ENCODE data around the gene MAP7.
"Not testable (repeated sequence)": the region's sequence is repeated elsewhere in the genome, so short reads cannot be mapped to it uniquely, and the experiment has no call there.

The MAP7 gene

GRCh38 chr6:136315594-136315993 is 234.6 kb downstream of the MAP7 start:
- no peak for TF ChIP-seq CTCF (IDR thresholded peaks at IDR 0.05)
- Histone ChIP-seq H3K27me3 (no peaks in the 10 kb centered on the region), H3K4me1 (ENCODE audit: control insufficient read depth in 1 of 2, insufficient read depth in 1 of 2, low read depth in 1 of 2, low read length in 1 of 2) (no peaks in the 10 kb centered on the region), H3K36me3 (no peaks in the 10 kb centered on the region), H3K4me3 (ENCODE audit: low read depth in 1 of 2, low read length in 1 of 2) (no peak overlapping the region), H3K27ac (no peak overlapping the region), H3K9me3 (no peaks in the 10 kb centered on the region)

- Histone ChIP-seq H3K27me3 (no peaks in the 10 kb centered on the region), H3K4me3 (ENCODE audit: low read depth in 1 of 2, low read length in 1 of 2) (no peak overlapping the region), H3K27ac (no peak overlapping the region), H3K9me3 (no peaks in the 10 kb centered on the region), H3K4me1 (ENCODE audit: control insufficient read depth in 1 of 2, insufficient read depth in 1 of 2, low read depth in 1 of 2, low read length in 1 of 2) (no peaks in the 10 kb centered on the region), H3K36me3 (no peaks in the 10 kb centered on the region)
- TF ChIP-seq CTCF (IDR thresholded peaks at IDR 0.05), result no peak
These were observed 237.2 kb downstream of the MAP7 start for GRCh38 chr6:136312975-136313374.

- Histone ChIP-seq H3K4me3 (ENCODE audit: low read depth in 1 of 2, low read length in 1 of 2) (no peak overlapping the region), H3K36me3 (no peaks in the 10 kb centered on the region), H3K27ac (no peak overlapping the region), H3K9me3 (no peaks in the 10 kb centered on the region), H3K27me3 (no peaks in the 10 kb centered on the region), H3K4me1 (ENCODE audit: control insufficient read depth in 1 of 2, insufficient read depth in 1 of 2, low read depth in 1 of 2, low read length in 1 of 2) (no peaks in the 10 kb centered on the region)
- TF ChIP-seq CTCF (IDR thresholded peaks at IDR 0.05), result no peak
These were observed 240.4 kb downstream of the MAP7 start for GRCh38 chr6:136309729-136310311.

- Histone ChIP-seq H3K9me3 (no peaks in the 10 kb centered on the region), H3K27me3 (no peaks in the 10 kb centered on the region), H3K4me3 (ENCODE audit: low read depth in 1 of 2, low read length in 1 of 2) (no peak overlapping the region), H3K4me1 (ENCODE audit: control insufficient read depth in 1 of 2, insufficient read depth in 1 of 2, low read depth in 1 of 2, low read length in 1 of 2) (no peaks in the 10 kb centered on the region), H3K27ac (no peak overlapping the region), H3K36me3 (no peaks in the 10 kb centered on the region)
- no peak for TF ChIP-seq CTCF (IDR thresholded peaks at IDR 0.05)
These were observed 241.1 kb downstream of the MAP7 start for GRCh38 chr6:136309171-136309570.

GRCh38 chr6:136308469-136308868 is 241.8 kb downstream of the MAP7 start:
- not testable (repeated sequence) for H3K4me3 ChIP-seq (ENCODE audit: low read depth in 1 of 2, low read length in 1 of 2); H3K4me1 ChIP-seq (ENCODE audit: control insufficient read depth in 1 of 2, insufficient read depth in 1 of 2, low read depth in 1 of 2, low read length in 1 of 2); H3K9me3 ChIP-seq; H3K27me3 ChIP-seq; H3K36me3 ChIP-seq; H3K27ac ChIP-seq

- Histone ChIP-seq H3K36me3 (no peaks in the 10 kb centered on the region), H3K27me3 (no peaks in the 10 kb centered on the region), H3K27ac (no peak overlapping the region), H3K9me3 (no peaks in the 10 kb centered on the region), H3K4me1 (ENCODE audit: control insufficient read depth in 1 of 2, insufficient read depth in 1 of 2, low read depth in 1 of 2, low read length in 1 of 2) (no peaks in the 10 kb centered on the region), H3K4me3 (ENCODE audit: low read depth in 1 of 2, low read length in 1 of 2) (no peak overlapping the region)
- TF ChIP-seq CTCF (IDR thresholded peaks at IDR 0.05), result no peak
These were observed 242.9 kb downstream of the MAP7 start for GRCh38 chr6:136307351-136307750.
